NB4 (cell line): Measurements from ENCODE around the gene PFDN1.

Experiments
- DNase-seq: peaks from one replicate; pipeline ENCODE4 v3.0.0; 2010; ENCODE audit warnings: low read depth
- H3K4me3 ChIP-seq: one replicate; pipeline ENCODE4 v1.5.1; 2011; ENCODE audit warnings: mild to moderate bottlenecking, low read depth, low read length, moderate library complexity
- CTCF ChIP-seq: IDR thresholded peaks from one replicate; pipeline ENCODE4 v1.5.1; 2012; ENCODE audit warnings: low read depth, low read length
- MAX ChIP-seq: IDR thresholded peaks from 2 replicates; pipeline ENCODE4 v1.6.1; 2011; ENCODE audit warnings: low read depth, low read length
- MYC ChIP-seq: IDR thresholded peaks from 2 replicates; pipeline ENCODE4 v1.6.1; 2011; ENCODE audit warnings: low read depth, low read length
- POLR2A ChIP-seq: IDR thresholded peaks from 2 replicates; pipeline ENCODE4 v1.6.1; 2011; ENCODE audit warnings: mild to moderate bottlenecking; ENCODE audit not compliant: insufficient read length; ENCODE audit errors: extremely low read depth

Gene PFDN1

GRCh38 chr5:140339636-140340035 lies 36.7 kb upstream of the PFDN1 start:
- TF ChIP-seq CTCF (no peak), MAX (no peak), POLR2A (no peak), MYC (no peak)
- H3K4me3 ChIP-seq = no peak overlapping the region
- DNase-seq = no peak

- no peak for DNase-seq
- TF ChIP-seq MAX (no peak), POLR2A (no peak), CTCF (no peak)
- no peak overlapping the region for H3K4me3 ChIP-seq
Observed at GRCh38 chr5:140338908-140339307, 36.0 kb upstream of the PFDN1 start.

GRCh38 chr5:140338336-140338735 lies 35.4 kb upstream of the PFDN1 start:
- DNase-seq = no peak

GRCh38 chr5:140337880-140338279 lies 35.0 kb upstream of the PFDN1 start:
- no peak for DNase-seq
- no peak for TF ChIP-seq MYC
- no peak for TF ChIP-seq MAX
- no peak for TF ChIP-seq CTCF
- no peak for TF ChIP-seq POLR2A
- H3K4me3 ChIP-seq = no peak overlapping the region

More at GRCh38 chr5:140338336-140338735, 35.4 kb upstream of the PFDN1 start:
- H3K4me3 ChIP-seq = no peak overlapping the region
- no peak for TF ChIP-seq MAX
- TF ChIP-seq POLR2A = no peak

GRCh38 chr5:140336388-140336787 lies 33.5 kb upstream of the PFDN1 start:
- DNase-seq = no peak
- no peak overlapping the region for H3K4me3 ChIP-seq
- TF ChIP-seq POLR2A = no peak
- no peak for TF ChIP-seq MYC
- no peak for TF ChIP-seq CTCF
- no peak for TF ChIP-seq MAX

- DNase-seq = no peak
Observed at GRCh38 chr5:140331638-140332037, 28.7 kb upstream of the PFDN1 start.

More at GRCh38 chr5:140331638-140332037, 28.7 kb upstream of the PFDN1 start:
- TF ChIP-seq POLR2A = no peak
- no peak for TF ChIP-seq MAX
- TF ChIP-seq CTCF = no peak
- TF ChIP-seq MYC = no peak
- H3K4me3 ChIP-seq = no peak overlapping the region
